H9 (cell line): ENCODE data around the gene ZNF627. TPM values are rescaled to one million over a fixed set of nuclear protein-coding genes. Genes with fewer than 3 reads are reported as not detected.

Source experiments
- DNase-seq: peaks from one replicate; pipeline ENCODE4 v3.0.0-alpha.2; 2017
- H2AFZ ChIP-seq: one replicate; pipeline ENCODE4 v1.6.1; 2013; ENCODE audit warnings: mild to moderate bottlenecking, low read length, control low read depth, moderate library complexity
- H2AK5ac ChIP-seq: 2 replicates; pipeline ENCODE4 v1.6.1; 2013; ENCODE audit warnings: low read length, control low read depth, mixed read lengths; ENCODE audit not compliant: insufficient read length
- H2BK120ac ChIP-seq: one replicate; pipeline ENCODE4 v1.6.1; 2013; ENCODE audit warnings: low read depth, mild to moderate bottlenecking, low read length, control low read depth, inconsistent platforms; ENCODE audit not compliant: poor library complexity, severe bottlenecking
- H2BK12ac ChIP-seq: 2 replicates; pipeline ENCODE4 v1.6.1; 2013; ENCODE audit warnings: low read length, control low read depth, mixed read lengths, low read depth; ENCODE audit not compliant: insufficient read length
- H2BK15ac ChIP-seq: 2 replicates; pipeline ENCODE4 v1.6.1; 2013; ENCODE audit warnings: low read depth, low read length, control low read depth
- H2BK20ac ChIP-seq: one replicate; pipeline ENCODE4 v1.6.1; 2013; ENCODE audit warnings: low read depth, mild to moderate bottlenecking, low read length, control low read depth, inconsistent platforms; ENCODE audit not compliant: poor library complexity, severe bottlenecking
- H2BK5ac ChIP-seq: 2 replicates; pipeline ENCODE4 v1.6.1; 2013; ENCODE audit warnings: low read length, control low read depth, mixed read lengths; ENCODE audit not compliant: insufficient read length
- H3K14ac ChIP-seq: 2 replicates; pipeline ENCODE4 v1.6.1; 2013; ENCODE audit warnings: low read length, control low read depth; ENCODE audit not compliant: insufficient read depth
- H3K18ac ChIP-seq: 2 replicates; pipeline ENCODE4 v1.6.1; 2013; ENCODE audit warnings: low read depth, mild to moderate bottlenecking, mixed read lengths, low read length, control low read depth; ENCODE audit not compliant: insufficient read length
- H3K23ac ChIP-seq: 2 replicates; pipeline ENCODE4 v1.6.1; 2013; ENCODE audit warnings: low read length, control low read depth, mixed read lengths, low read depth; ENCODE audit not compliant: insufficient read length
- H3K23me2 ChIP-seq: 2 replicates; pipeline ENCODE4 v1.6.1; 2013; ENCODE audit warnings: low read depth, mild to moderate bottlenecking, mixed read lengths, low read length, control low read depth; ENCODE audit not compliant: insufficient read length, poor library complexity, severe bottlenecking
- H3K27ac ChIP-seq: 2 replicates; pipeline ENCODE4 v1.5.1; 2013; ENCODE audit warnings: low read length, control low read depth, mixed read lengths, low read depth; ENCODE audit not compliant: insufficient read length
- H3K27me3 ChIP-seq: 2 replicates; pipeline ENCODE4 v1.6.1; 2013; ENCODE audit warnings: low read length, control low read depth, inconsistent platforms; ENCODE audit not compliant: insufficient read depth
- H3K4ac ChIP-seq: 2 replicates; pipeline ENCODE4 v1.6.1; 2013; ENCODE audit warnings: low read depth, mild to moderate bottlenecking, control low read depth, inconsistent platforms, low read length, moderate library complexity
- H3K4me1 ChIP-seq: 2 replicates; pipeline ENCODE4 v1.6.1; 2013; ENCODE audit warnings: low read length, control low read depth, inconsistent platforms; ENCODE audit not compliant: insufficient read depth
- H3K4me2 ChIP-seq: 2 replicates; pipeline ENCODE4 v1.6.1; 2013; ENCODE audit warnings: low read length, control low read depth, mixed read lengths; ENCODE audit not compliant: insufficient read length, insufficient read depth
- H3K56ac ChIP-seq: 2 replicates; pipeline ENCODE4 v1.6.1; 2013; ENCODE audit warnings: low read depth, mild to moderate bottlenecking, mixed read lengths, low read length, control low read depth; ENCODE audit not compliant: insufficient read length
- H3K79me1 ChIP-seq: 2 replicates; pipeline ENCODE4 v1.6.1; 2013; ENCODE audit warnings: low read depth, mild to moderate bottlenecking, moderate library complexity, low read length, control low read depth, inconsistent platforms; ENCODE audit not compliant: insufficient read depth, poor library complexity, severe bottlenecking
- H3K79me2 ChIP-seq: 2 replicates; pipeline ENCODE4 v1.6.1; 2013; ENCODE audit warnings: low read length, control low read depth, inconsistent platforms; ENCODE audit not compliant: insufficient read depth
- H3K9ac ChIP-seq: 2 replicates; pipeline ENCODE4 v1.6.1; 2013; ENCODE audit warnings: low read length, control low read depth, mixed read lengths; ENCODE audit not compliant: insufficient read length; ENCODE audit errors: extremely low read depth
- H3K9me3 ChIP-seq: one replicate; pipeline ENCODE4 v1.6.1; 2013; ENCODE audit warnings: low read depth, low read length, inconsistent platforms; ENCODE audit not compliant: control insufficient read depth
- H3T11ph ChIP-seq: one replicate; pipeline ENCODE4 v1.6.1; 2013; ENCODE audit warnings: mild to moderate bottlenecking, low read length, control low read depth, inconsistent platforms
- H4K20me1 ChIP-seq: one replicate; pipeline ENCODE4 v1.6.1; 2013; ENCODE audit not compliant: control insufficient read depth, insufficient read length, insufficient read depth
- H4K5ac ChIP-seq: 2 replicates; pipeline ENCODE4 v1.6.1; 2013; ENCODE audit warnings: low read depth, mild to moderate bottlenecking, mixed read lengths, low read length, control low read depth; ENCODE audit not compliant: insufficient read length
- H4K8ac ChIP-seq: replicated peaks from 2 replicates; pipeline ENCODE4 v1.6.1; 2013; ENCODE audit warnings: low read length, control low read depth, mixed read lengths, low read depth; ENCODE audit not compliant: insufficient read length
- H4K91ac ChIP-seq: 2 replicates; pipeline ENCODE4 v1.6.1; 2013; ENCODE audit warnings: low read depth, mild to moderate bottlenecking, moderate library complexity, mixed read lengths, low read length, control low read depth; ENCODE audit not compliant: insufficient read length
- H3K27ac Mint-ChIP-seq, 3 experiments: 2 replicates in 2 of 3; 3 replicates in 1 of 3; pipeline ENCODE4 v1.8.0; 2020 to 2021; ENCODE audit warnings: mixed read lengths in 3 of 3, mild to moderate bottlenecking in 1 of 3, moderate library complexity in 1 of 3
- H3K27me3 Mint-ChIP-seq: 2 replicates; pipeline ENCODE4 v1.8.0; 2021; ENCODE audit warnings: low read depth, mild to moderate bottlenecking, moderate library complexity, mixed read lengths
- H3K36me3 Mint-ChIP-seq, 3 experiments: 2 replicates in 2 of 3; 3 replicates in 1 of 3; pipeline ENCODE4 v1.8.0; 2020 to 2021; ENCODE audit warnings: low read depth in 3 of 3, mixed read lengths in 3 of 3; ENCODE audit not compliant: insufficient read depth in 1 of 3
- H3K4me1 Mint-ChIP-seq, 2 experiments: 2 replicates each; pipeline ENCODE4 v1.8.0; 2020; ENCODE audit warnings: mixed read lengths in 2 of 2
- H3K4me3 Mint-ChIP-seq, 2 experiments: 2 replicates in 1 of 2; 3 replicates in 1 of 2; pipeline ENCODE4 v1.8.0; 2020 to 2021; ENCODE audit warnings: mild to moderate bottlenecking in 2 of 2, mixed read lengths in 2 of 2, moderate library complexity in 1 of 2
- H3K9me3 Mint-ChIP-seq, 2 experiments: 2 replicates in 1 of 2; 3 replicates in 1 of 2; pipeline ENCODE4 v1.8.0; 2020; ENCODE audit warnings: mild to moderate bottlenecking in 2 of 2, mixed read lengths in 2 of 2, moderate library complexity in 1 of 2
- WGBS: extraction: QIAGEN DNeasy Blood & Tissue Kit; methylation state at CpG from one replicate; pipeline ENCODE4 v1.1.7; 2013; ENCODE audit warnings: missing lambda C conversion rate, low lambda C conversion rate, mixed read lengths; ENCODE audit not compliant: insufficient read length; ENCODE audit errors: extremely low coverage; 5-methylcytosine and 5-hydroxymethylcytosine counted together
- total RNA-seq: library from RNA; stranded (reverse); gene quantifications from 2 replicates; pipeline ENCODE4 v1.2.1, GENCODE V29; 2021
- TF ChIP-seq, protein P1 (sequence below): fragments of 200-600 bp; sonication (generic); conservative IDR thresholded peaks from 3 replicates; pipeline ENCODE4 v1.8.0; 2021; ENCODE audit warnings: antibody characterized with exemption, mild to moderate bottlenecking

The ZNF627 gene
- total RNA-seq, 1 experiment from 2014 or later, result 12.8 TPM

DNA sequence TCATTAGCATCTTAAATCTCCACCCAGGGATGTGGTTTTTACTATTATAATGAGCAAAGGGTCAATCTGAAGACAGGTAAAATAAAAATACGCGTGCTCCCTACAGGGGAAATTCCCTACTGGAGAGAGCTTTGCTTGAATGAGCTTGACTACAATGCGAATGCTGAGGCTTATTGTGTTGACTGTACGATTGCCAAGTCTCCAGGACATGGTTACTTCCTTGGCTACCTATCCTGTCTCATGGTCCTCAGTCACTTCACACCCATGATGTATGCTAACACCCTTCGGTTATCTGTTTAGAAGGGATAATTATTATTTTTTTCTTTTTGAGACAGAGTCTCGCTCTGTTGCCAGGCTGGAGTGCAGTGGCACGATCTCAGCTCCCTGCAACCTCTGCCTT lies 61.7 kb downstream of the ZNF627 start:
- H3K4me1 ChIP-seq, result no peaks in the 10 kb centered on the region
- Mint-ChIP-seq H3K27me3 (no peaks in the 10 kb centered on the region; the same call in 1 of the 2 replicates), H3K9me3 (peaks cover 2 to 11% of the 10 kb centered on the region in 2 experiments), H3K36me3 (peaks cover 17 to 22% (median 17%) of the 10 kb centered on the region in 3 experiments), H3K27ac (no peak overlapping the region), H3K4me3 (no peak overlapping the region), H3K4me1 (peaks cover 0 to 3% of the 10 kb centered on the region in 2 experiments; a peak in 1 of 4 replicates)
- no peak overlapping the region for H3K18ac ChIP-seq
- H2AK5ac ChIP-seq, result no peak overlapping the region
- no peak overlapping the region for H2BK12ac ChIP-seq
- no peak overlapping the region for H2BK20ac ChIP-seq
- TF ChIP-seq, protein P1, sequence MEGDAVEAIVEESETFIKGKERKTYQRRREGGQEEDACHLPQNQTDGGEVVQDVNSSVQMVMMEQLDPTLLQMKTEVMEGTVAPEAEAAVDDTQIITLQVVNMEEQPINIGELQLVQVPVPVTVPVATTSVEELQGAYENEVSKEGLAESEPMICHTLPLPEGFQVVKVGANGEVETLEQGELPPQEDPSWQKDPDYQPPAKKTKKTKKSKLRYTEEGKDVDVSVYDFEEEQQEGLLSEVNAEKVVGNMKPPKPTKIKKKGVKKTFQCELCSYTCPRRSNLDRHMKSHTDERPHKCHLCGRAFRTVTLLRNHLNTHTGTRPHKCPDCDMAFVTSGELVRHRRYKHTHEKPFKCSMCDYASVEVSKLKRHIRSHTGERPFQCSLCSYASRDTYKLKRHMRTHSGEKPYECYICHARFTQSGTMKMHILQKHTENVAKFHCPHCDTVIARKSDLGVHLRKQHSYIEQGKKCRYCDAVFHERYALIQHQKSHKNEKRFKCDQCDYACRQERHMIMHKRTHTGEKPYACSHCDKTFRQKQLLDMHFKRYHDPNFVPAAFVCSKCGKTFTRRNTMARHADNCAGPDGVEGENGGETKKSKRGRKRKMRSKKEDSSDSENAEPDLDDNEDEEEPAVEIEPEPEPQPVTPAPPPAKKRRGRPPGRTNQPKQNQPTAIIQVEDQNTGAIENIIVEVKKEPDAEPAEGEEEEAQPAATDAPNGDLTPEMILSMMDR, result no peak
- H2BK120ac ChIP-seq, result no peak overlapping the region
- no peak overlapping the region for H2AFZ ChIP-seq
- no peaks in the 10 kb centered on the region for H3K79me1 ChIP-seq
- no CpG with 5 or more reads among the region's 7 CpGs for WGBS
- no peak overlapping the region for H3K4ac ChIP-seq
- H4K8ac ChIP-seq, result no peak overlapping the region
- H3K9me3 ChIP-seq, result no peaks in the 10 kb centered on the region
- no peaks in the 10 kb centered on the region for H3K23me2 ChIP-seq
- no peak overlapping the region for H3T11ph ChIP-seq
- H4K5ac ChIP-seq, result no peak overlapping the region
- H3K27me3 ChIP-seq, result no peaks in the 10 kb centered on the region
- no peak overlapping the region for H3K27ac ChIP-seq
- no peak overlapping the region for H3K4me2 ChIP-seq
- H3K79me2 ChIP-seq, result no peaks in the 10 kb centered on the region
- H3K23ac ChIP-seq, result no peak overlapping the region
- no peak overlapping the region for H3K56ac ChIP-seq
- H3K14ac ChIP-seq, result no peak overlapping the region
- H2BK5ac ChIP-seq, result no peak overlapping the region
- no peak overlapping the region for H4K91ac ChIP-seq
- DNase-seq, result no peak
- no peak overlapping the region for H2BK15ac ChIP-seq
- H3K9ac ChIP-seq, result no peak overlapping the region
- no peaks in the 10 kb centered on the region for H4K20me1 ChIP-seq
